Type B pancreatic cell (in vitro differentiated cells): Measurements from ENCODE around the gene HDAC10. TPM values are rescaled to one million over a fixed set of nuclear protein-coding genes. Genes with fewer than 3 reads are reported as not detected.

Experiments
- DNase-seq: peaks from one replicate; pipeline ENCODE4 v3.0.0; 2021; ENCODE audit warnings: mixed read lengths; ENCODE audit not compliant: unreplicated experiment; ENCODE audit errors: extremely low spot score
- H3K27ac Mint-ChIP-seq: 2 replicates; pipeline ENCODE4 v1.8.0; 2021; ENCODE audit warnings: mild to moderate bottlenecking, mixed read lengths
- H3K27me3 Mint-ChIP-seq: 2 replicates; pipeline ENCODE4 v1.8.0; 2021; ENCODE audit warnings: mixed read lengths
- H3K36me3 Mint-ChIP-seq: 2 replicates; pipeline ENCODE4 v1.8.0; 2021; ENCODE audit warnings: mixed read lengths
- H3K4me1 Mint-ChIP-seq: one replicate; pipeline ENCODE4 v1.8.0; 2021; ENCODE audit warnings: mixed read lengths; ENCODE audit not compliant: unreplicated experiment
- H3K4me3 Mint-ChIP-seq: 2 replicates; pipeline ENCODE4 v1.8.0; 2021; ENCODE audit warnings: mild to moderate bottlenecking, mixed read lengths
- H3K9me3 Mint-ChIP-seq: 2 replicates; pipeline ENCODE4 v1.8.0; 2021; ENCODE audit warnings: mixed read lengths
- total RNA-seq: library from RNA; stranded (reverse); gene quantifications from 2 replicates; pipeline ENCODE4 v1.2.1, GENCODE V29; 2021; ENCODE audit warnings: low replicate concordance
- TF ChIP-seq, protein P1 (sequence below): fragments of 200-600 bp; sonication (generic); conservative IDR thresholded peaks from 2 replicates; pipeline ENCODE4 v1.5.0; 2021; ENCODE audit warnings: antibody characterized with exemption, mild to moderate bottlenecking

Gene HDAC10
- total RNA-seq, 1 donor from 2014 or later, result 37.1 TPM

DNA sequence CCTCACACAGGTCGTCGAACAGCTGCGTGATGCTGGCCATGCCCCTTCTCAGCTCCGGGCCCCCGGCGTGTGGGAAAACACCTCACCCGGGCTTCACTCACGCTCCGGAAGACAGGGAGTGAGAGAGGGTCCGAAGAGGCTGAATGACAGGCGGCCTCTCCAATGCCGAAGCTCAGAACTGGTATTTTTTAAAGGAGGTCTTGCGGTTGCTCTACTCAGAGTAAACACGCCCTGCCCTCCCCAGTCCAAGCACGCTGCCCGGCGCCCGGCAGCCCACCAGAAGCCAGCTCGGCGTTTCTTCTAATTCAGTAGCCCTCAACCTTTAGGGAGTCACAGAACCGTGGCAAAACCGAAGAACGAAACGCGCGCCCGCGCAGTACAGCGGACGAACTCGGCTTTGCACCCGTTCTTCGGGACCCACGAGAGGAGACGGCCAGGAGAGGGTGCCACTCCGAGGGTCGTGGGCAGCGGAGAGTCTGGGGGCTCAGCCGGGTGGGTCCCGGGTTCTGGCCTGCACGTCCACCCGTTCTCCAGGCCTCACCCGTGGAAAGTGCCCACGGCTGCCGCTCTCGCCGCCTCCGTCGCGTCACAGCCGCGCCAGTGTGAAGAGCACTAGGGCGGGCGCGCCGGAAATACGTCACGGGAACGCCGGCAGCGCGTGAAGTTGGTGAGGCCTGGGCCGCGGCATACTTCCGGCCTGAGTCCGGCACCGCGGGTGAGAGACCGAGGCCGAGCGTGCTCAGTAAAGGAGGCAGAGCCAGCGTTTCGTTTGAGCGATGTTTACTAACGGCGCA, 6.4 kb downstream of the HDAC10 start, which contains the start of gene TUBGCP6:
Gene TUBGCP6, minus strand, starts transcription at position 604 of the 794 bp plus-strand sequence. Its CDS starts 564 bp downstream, at position 40.
- TF ChIP-seq, protein P1, sequence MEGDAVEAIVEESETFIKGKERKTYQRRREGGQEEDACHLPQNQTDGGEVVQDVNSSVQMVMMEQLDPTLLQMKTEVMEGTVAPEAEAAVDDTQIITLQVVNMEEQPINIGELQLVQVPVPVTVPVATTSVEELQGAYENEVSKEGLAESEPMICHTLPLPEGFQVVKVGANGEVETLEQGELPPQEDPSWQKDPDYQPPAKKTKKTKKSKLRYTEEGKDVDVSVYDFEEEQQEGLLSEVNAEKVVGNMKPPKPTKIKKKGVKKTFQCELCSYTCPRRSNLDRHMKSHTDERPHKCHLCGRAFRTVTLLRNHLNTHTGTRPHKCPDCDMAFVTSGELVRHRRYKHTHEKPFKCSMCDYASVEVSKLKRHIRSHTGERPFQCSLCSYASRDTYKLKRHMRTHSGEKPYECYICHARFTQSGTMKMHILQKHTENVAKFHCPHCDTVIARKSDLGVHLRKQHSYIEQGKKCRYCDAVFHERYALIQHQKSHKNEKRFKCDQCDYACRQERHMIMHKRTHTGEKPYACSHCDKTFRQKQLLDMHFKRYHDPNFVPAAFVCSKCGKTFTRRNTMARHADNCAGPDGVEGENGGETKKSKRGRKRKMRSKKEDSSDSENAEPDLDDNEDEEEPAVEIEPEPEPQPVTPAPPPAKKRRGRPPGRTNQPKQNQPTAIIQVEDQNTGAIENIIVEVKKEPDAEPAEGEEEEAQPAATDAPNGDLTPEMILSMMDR, result peak; percentile 61
- peak; percentile 94 for DNase-seq
- Mint-ChIP-seq H3K27ac (peak within 1 kb of the TSS; percentile 98), H3K4me1 (peaks cover 18% of the 10 kb centered on the region), H3K4me3 (peak within 1 kb of the TSS; percentile 97), H3K9me3 (no peaks in the 10 kb centered on the region), H3K36me3 (peaks cover 4% of the 10 kb centered on the region), H3K27me3 (no peaks in the 10 kb centered on the region)

- H3K27me3 Mint-ChIP-seq, result no peaks in the 10 kb centered on the region
- peak overlapping the region; percentile 97 for H3K4me3 Mint-ChIP-seq
- no peak for DNase-seq
- H3K9me3 Mint-ChIP-seq, result no peaks in the 10 kb centered on the region
- H3K4me1 Mint-ChIP-seq, result peaks cover 18% of the 10 kb centered on the region
- H3K27ac Mint-ChIP-seq, result peak overlapping the region; percentile 98
- H3K36me3 Mint-ChIP-seq, result peaks cover 4% of the 10 kb centered on the region
- TF ChIP-seq, protein P1, result no peak
Measured at GRCh38 chr22:50243685-50244419, 7.2 kb downstream of the HDAC10 start.

DNA sequence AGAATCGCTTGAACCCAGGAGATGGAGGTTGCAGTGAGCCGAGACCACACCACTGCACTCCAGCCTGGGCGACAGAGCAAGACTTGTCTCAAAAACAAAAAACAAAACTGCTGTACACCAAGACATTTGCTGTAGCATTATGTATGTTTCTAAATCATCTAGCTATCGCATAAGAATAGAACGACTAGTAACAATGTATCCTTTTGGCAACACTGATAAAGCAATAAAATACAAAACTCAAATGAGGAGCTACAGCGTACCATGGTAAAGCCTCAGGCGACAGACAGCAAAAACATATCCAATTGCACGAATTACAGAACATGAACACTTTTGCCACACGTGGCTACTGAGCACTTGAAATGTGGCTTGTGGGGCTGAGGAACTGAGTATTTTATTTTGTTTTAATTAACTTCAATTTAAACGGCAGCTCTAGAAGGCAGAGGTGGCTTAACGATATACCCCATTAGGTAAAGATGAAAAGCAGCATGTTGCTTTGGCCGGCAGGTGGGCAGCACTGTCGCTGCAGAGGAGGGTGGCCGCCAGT, 8.6 kb downstream of the HDAC10 start:
- TF ChIP-seq, protein P1, result no peak
- Mint-ChIP-seq H3K27ac (peak overlapping the region; percentile 82), H3K4me3 (peak overlapping the region; percentile 97), H3K36me3 (peaks cover 4% of the 10 kb centered on the region), H3K9me3 (no peaks in the 10 kb centered on the region), H3K27me3 (no peaks in the 10 kb centered on the region), H3K4me1 (peaks cover 18% of the 10 kb centered on the region)
- no peak for DNase-seq

- TF ChIP-seq, protein P1, result no peak
- DNase-seq, result no peak
- no peak overlapping the region for H3K4me3 Mint-ChIP-seq
- H3K4me1 Mint-ChIP-seq, result peaks cover 14% of the 10 kb centered on the region
- H3K27me3 Mint-ChIP-seq, result no peaks in the 10 kb centered on the region
- H3K36me3 Mint-ChIP-seq, result peaks cover 8% of the 10 kb centered on the region
- H3K27ac Mint-ChIP-seq, result no peak overlapping the region
- H3K9me3 Mint-ChIP-seq, result no peaks in the 10 kb centered on the region
Measured at GRCh38 chr22:50238755-50239154, 12.3 kb downstream of the HDAC10 start.

GRCh38 chr22:50236731-50237409, 14.2 kb downstream of the HDAC10 start:
- Mint-ChIP-seq H3K27me3 (no peaks in the 10 kb centered on the region), H3K9me3 (no peaks in the 10 kb centered on the region), H3K27ac (no peak overlapping the region), H3K36me3 (peaks cover 8% of the 10 kb centered on the region), H3K4me1 (peaks cover 9% of the 10 kb centered on the region), H3K4me3 (no peak overlapping the region)
- TF ChIP-seq, protein P1, result peak; percentile 72
- no peak for DNase-seq
